Endodermal cell (in vitro differentiated cells): ENCODE results near the gene DOCK2. TPM values are rescaled to one million over a fixed set of nuclear protein-coding genes. Genes with fewer than 3 reads are reported as not detected.

Experiments used
- DNase-seq: peaks from one replicate; pipeline ENCODE4 v3.0.0-alpha.2; 2017
- H3K27ac ChIP-seq: 2 replicates; pipeline ENCODE4 v1.5.1; 2013; ENCODE audit warnings: mild to moderate bottlenecking, low read depth, low read length, moderate library complexity
- H3K27me3 ChIP-seq: 2 replicates; pipeline ENCODE4 v1.6.1; 2013; ENCODE audit warnings: mild to moderate bottlenecking, low read length, moderate library complexity; ENCODE audit not compliant: insufficient read depth, control insufficient read depth, poor library complexity, severe bottlenecking
- H3K36me3 ChIP-seq: 2 replicates; pipeline ENCODE4 v1.7.0; 2013; ENCODE audit warnings: mild to moderate bottlenecking, low read length, moderate library complexity; ENCODE audit not compliant: control insufficient read depth, insufficient read depth
- H3K4me1 ChIP-seq: one replicate; pipeline ENCODE4 v1.7.0; 2013; ENCODE audit warnings: low read length; ENCODE audit not compliant: control insufficient read depth, insufficient read depth
- H3K4me3 ChIP-seq: 2 replicates; pipeline ENCODE4 v1.5.1; 2013; ENCODE audit warnings: mild to moderate bottlenecking, low read length, moderate library complexity
- H3K9ac ChIP-seq: 2 replicates; pipeline ENCODE4 v1.6.1; 2013; ENCODE audit warnings: mild to moderate bottlenecking, low read length, moderate library complexity; ENCODE audit not compliant: poor library complexity, severe bottlenecking; ENCODE audit errors: extremely low read depth
- H3K9me3 ChIP-seq: 2 replicates; pipeline ENCODE4 v1.6.1; 2013; ENCODE audit warnings: mild to moderate bottlenecking, low read length, moderate library complexity; ENCODE audit not compliant: control insufficient read depth
- H3K27ac Mint-ChIP-seq: 2 replicates; pipeline ENCODE4 v1.8.0; 2020; ENCODE audit warnings: mixed read lengths
- H3K27me3 Mint-ChIP-seq: 2 replicates; pipeline ENCODE4 v1.8.0; 2021; ENCODE audit warnings: mild to moderate bottlenecking, mixed read lengths; ENCODE audit not compliant: insufficient read depth
- H3K36me3 Mint-ChIP-seq: 2 replicates; pipeline ENCODE4 v1.8.0; 2020; ENCODE audit warnings: low read depth, mixed read lengths
- H3K4me1 Mint-ChIP-seq: 2 replicates; pipeline ENCODE4 v1.8.0; 2020; ENCODE audit warnings: mixed read lengths
- H3K4me3 Mint-ChIP-seq: 2 replicates; pipeline ENCODE4 v1.8.0; 2020; ENCODE audit warnings: mild to moderate bottlenecking, moderate library complexity, mixed read lengths
- H3K9me3 Mint-ChIP-seq: 2 replicates; pipeline ENCODE4 v1.8.0; 2020; ENCODE audit warnings: mild to moderate bottlenecking, mixed read lengths
- CTCF ChIP-seq: fragments of 200-600 bp; sonication (generic); conservative IDR thresholded peaks from 2 replicates; pipeline ENCODE4 v1.5.0; 2021; ENCODE audit warnings: antibody characterized with exemption, mild to moderate bottlenecking
- WGBS, 2 experiments: methylation state at CpG; one replicate each; pipeline versions ENCODE4 v1.1.5 to v1.1.7; 2013; ENCODE audit warnings: missing lambda C conversion rate in 2 of 2, mixed read lengths in 1 of 2; ENCODE audit not compliant: insufficient coverage in 1 of 2, insufficient read length in 1 of 2; 5-methylcytosine and 5-hydroxymethylcytosine counted together
- total RNA-seq, 2 donors: library from RNA; stranded (reverse); fragmentation: NEBNext Ultra II Directional in 1 of 2; extraction: Animal tissue kit (Norgen Biotek cat#: 25700) in 1 of 2; gene quantifications; 2 replicates in 1 of 2; 3 replicates in 1 of 2; pipeline ENCODE4 v1.2.1, GENCODE V29; 2021

DOCK2 gene
- total RNA-seq, 2 donors from 2014 or later: 2.6 to 3.9 TPM

DNA sequence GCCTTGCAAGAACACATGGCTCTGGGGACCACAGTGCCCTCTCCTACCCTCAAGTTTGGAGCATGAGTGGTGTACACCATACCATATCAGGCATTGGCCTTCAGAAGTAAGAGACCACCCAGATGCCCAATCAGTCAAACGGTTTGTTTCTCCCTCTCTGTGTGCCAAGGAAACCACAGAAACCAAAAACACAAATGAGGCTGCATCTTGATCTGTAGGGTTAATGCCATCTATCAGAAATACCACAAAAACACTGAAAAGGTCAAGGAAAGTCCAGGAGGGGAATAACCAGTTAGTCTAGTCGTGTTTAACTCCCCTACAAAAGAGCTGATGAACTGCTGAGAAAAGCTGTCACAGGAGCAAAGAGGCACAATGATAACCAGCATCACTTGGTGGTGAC is 264.8 kb downstream of the DOCK2 start:
- DNase-seq: no peak
- H3K4me1 Mint-ChIP-seq: peaks cover 22% of the 10 kb centered on the region
- H3K27me3 ChIP-seq: no peaks in the 10 kb centered on the region
- H3K27me3 Mint-ChIP-seq: peaks cover 20% of the 10 kb centered on the region
- no peak overlapping the region for H3K4me3 Mint-ChIP-seq
- no peaks in the 10 kb centered on the region for H3K9me3 ChIP-seq
- no peak overlapping the region for H3K9ac ChIP-seq
- H3K9me3 Mint-ChIP-seq: no peaks in the 10 kb centered on the region
- peaks cover 8% of the 10 kb centered on the region for H3K4me1 ChIP-seq
- 83 to 86% methylated on average over 1 to 2 of the region's 2 CpGs for WGBS, 2 experiments
- H3K4me3 ChIP-seq: no peak overlapping the region
- H3K27ac Mint-ChIP-seq: no peak overlapping the region
- no peaks in the 10 kb centered on the region for H3K36me3 ChIP-seq
- no peaks in the 10 kb centered on the region for H3K36me3 Mint-ChIP-seq
- no peak for TF ChIP-seq CTCF
- H3K27ac ChIP-seq: no peak overlapping the region

DNA sequence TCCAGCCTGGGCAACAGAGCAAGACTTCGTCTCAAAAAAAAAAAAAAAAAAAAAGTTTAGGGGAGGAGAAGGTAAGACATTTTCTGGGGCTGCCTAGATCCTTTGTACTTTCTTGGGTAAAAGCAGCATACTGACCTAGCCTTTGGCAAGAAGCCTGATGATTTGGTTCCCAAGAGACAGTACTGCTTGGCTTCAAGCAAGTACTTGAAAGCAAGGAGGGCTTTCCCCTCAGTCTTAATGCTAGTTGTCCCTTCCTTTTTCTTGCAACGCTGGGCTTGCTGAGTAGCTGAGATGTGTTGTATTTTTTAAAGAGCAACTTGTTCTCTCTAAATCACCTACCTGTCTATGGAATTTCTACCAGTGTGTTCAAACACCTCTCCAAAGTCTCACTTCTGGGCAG is 267.0 kb downstream of the DOCK2 start:
- Mint-ChIP-seq H3K9me3 (no peaks in the 10 kb centered on the region), H3K27ac (no peak overlapping the region), H3K4me3 (no peak overlapping the region), H3K27me3 (peaks cover 20% of the 10 kb centered on the region), H3K4me1 (peaks cover 34% of the 10 kb centered on the region), H3K36me3 (no peaks in the 10 kb centered on the region)
- no peak for DNase-seq
- whole genome bisulfite sequencing, 2 experiments: 80 to 83% methylated on average over 1 to 2 of the region's 2 CpGs
- Histone ChIP-seq H3K27me3 (peaks cover 4% of the 10 kb centered on the region), H3K9ac (no peak overlapping the region), H3K27ac (no peak overlapping the region), H3K9me3 (no peaks in the 10 kb centered on the region), H3K36me3 (no peaks in the 10 kb centered on the region), H3K4me3 (no peak overlapping the region), H3K4me1 (peaks cover 8% of the 10 kb centered on the region)
- TF ChIP-seq CTCF: no peak

- no peak overlapping the region for H3K4me3 ChIP-seq
- no peaks in the 10 kb centered on the region for H3K36me3 ChIP-seq
- H3K27me3 ChIP-seq: peaks cover 4% of the 10 kb centered on the region
- Mint-ChIP-seq H3K36me3 (no peaks in the 10 kb centered on the region), H3K27ac (no peak overlapping the region), H3K4me3 (no peak overlapping the region), H3K9me3 (no peaks in the 10 kb centered on the region), H3K27me3 (peaks cover 21% of the 10 kb centered on the region), H3K4me1 (peaks cover 35% of the 10 kb centered on the region)
- TF ChIP-seq CTCF: no peak
- no peak overlapping the region for H3K9ac ChIP-seq
- no peak overlapping the region for H3K27ac ChIP-seq
- H3K9me3 ChIP-seq: no peaks in the 10 kb centered on the region
- peak; percentile 58 for DNase-seq
- H3K4me1 ChIP-seq: peaks cover 8% of the 10 kb centered on the region
- WGBS, 2 experiments: 64 to 73% methylated on average over 3 to 5 of the region's 5 CpGs
Observed at GRCh38 chr5:169904508-169904907, 267.4 kb downstream of the DOCK2 start.
